K562 (cell line): Measurements from ENCODE around the gene ITGB3BP. TPM values are rescaled to one million over a fixed set of nuclear protein-coding genes. Genes with fewer than 3 reads are reported as not detected.

Experiments
- ATAC-seq: fragments of 200-7000 bp; cut with Tn5 transposase; 3 replicates; pipeline ENCODE4 v1.9.1; 2020; ENCODE audit warnings: moderate library complexity
- BruUV-seq: library from RNA; stranded (reverse); fragments of 400-500 nt; replicated peaks from 2 replicates; lab custom pipeline; 2021; lab: Mats Ljungman, UMichigan
- CTCF ChIA-PET: fragments of 300-600 bp; formaldehyde crosslinking; extraction: SDS; loops from one replicate; lab custom pipeline; 2021; ENCODE audit warnings: low intra/inter-chr PET ratio; lab: Yijun Ruan, JAX
- POLR2A ChIA-PET: fragments of 300-600, 350-650 bp; sonication (Branson Sonifier 250); formaldehyde crosslinking; extraction: SDS; loops from one replicate; lab custom pipeline; 2021; ENCODE audit warnings: antibody characterized with exemption, inconsistent platforms; lab: Yijun Ruan, JAX
- DNase-seq, 4 experiments: peaks; one replicate each; pipeline versions ENCODE4 v3.0.0 to v3.0.0-alpha.2; 2011 to 2018; ENCODE audit warnings: low spot score in 3 of 4, mixed read lengths in 3 of 4; ENCODE audit errors: extremely low read depth in 1 of 4
- FAIRE-seq: peaks from 2 replicates; lab custom pipeline; 2011; peaks lifted over from hg19 to GRCh38; lab: Jason Lieb, UNC
- H2AFZ ChIP-seq: 2 replicates; pipeline ENCODE4 v1.6.0; 2011; ENCODE audit warnings: low read depth, low read length, control low read depth, inconsistent platforms
- H3K27ac ChIP-seq: fragments of 200-600 bp; 3 replicates; pipeline ENCODE4 v1.8.0; 2011; ENCODE audit warnings: low read depth, mild to moderate bottlenecking, control low read depth, inconsistent platforms, low read length, moderate library complexity, mixed read lengths; ENCODE audit errors: extremely low read depth
- H3K27me3 ChIP-seq, 2 experiments: fragments of 300-600 bp in 1 of 2; 2 replicates in 1 of 2; 3 replicates in 1 of 2; pipeline versions ENCODE4 v1.6.0 to v1.8.0; 2011; ENCODE audit warnings: inconsistent platforms in 2 of 2, low read length in 2 of 2, mild to moderate bottlenecking in 1 of 2, mixed read lengths in 1 of 2, moderate library complexity in 1 of 2; ENCODE audit not compliant: control insufficient read depth in 2 of 2, insufficient read depth in 2 of 2
- H3K36me3 ChIP-seq: fragments of 300-600 bp; 3 replicates; pipeline ENCODE4 v1.8.0; 2011; ENCODE audit warnings: mild to moderate bottlenecking, low read length, inconsistent platforms; ENCODE audit not compliant: control insufficient read depth, insufficient read depth
- H3K4me1 ChIP-seq, 2 experiments: fragments of 200-600 bp in 1 of 2; replicated peaks in 1 of 2; 2 replicates in 1 of 2; 3 replicates in 1 of 2; pipeline versions ENCODE4 v1.5.1 to v1.8.0; 2011; ENCODE audit warnings: inconsistent platforms in 2 of 2, low read length in 2 of 2, mild to moderate bottlenecking in 1 of 2, mixed read lengths in 1 of 2, moderate library complexity in 1 of 2; ENCODE audit not compliant: control insufficient read depth in 2 of 2, insufficient read depth in 2 of 2
- H3K4me2 ChIP-seq: 2 replicates; pipeline ENCODE4 v1.6.1; 2011; ENCODE audit warnings: low read length, control low read depth, inconsistent platforms, mixed read lengths; ENCODE audit not compliant: insufficient read depth
- H3K4me3 ChIP-seq: fragments of 200-600 bp; sonication (generic), shearing (Covaris generic); 2 replicates; pipeline ENCODE4 v1.5.1; 2016; ENCODE audit warnings: control low read depth, inconsistent platforms
- H3K79me2 ChIP-seq: fragments of 200-600 bp; 3 replicates; pipeline ENCODE4 v1.8.0; 2011; ENCODE audit warnings: low read length, inconsistent platforms; ENCODE audit not compliant: control insufficient read depth, insufficient read depth
- H3K9ac ChIP-seq, 2 experiments: 2 replicates each; pipeline versions ENCODE4 v1.6.0 to v1.6.1; 2011; ENCODE audit warnings: low read depth in 2 of 2, low read length in 2 of 2, control low read depth in 1 of 2, inconsistent platforms in 1 of 2, mild to moderate bottlenecking in 1 of 2, mixed read lengths in 1 of 2; ENCODE audit not compliant: insufficient read depth in 1 of 2
- H3K9me1 ChIP-seq: one replicate; pipeline ENCODE4 v1.6.0; 2011; ENCODE audit warnings: inconsistent platforms, mild to moderate bottlenecking, low read length, moderate library complexity; ENCODE audit not compliant: control insufficient read depth, insufficient read depth
- H3K9me3 ChIP-seq: replicated peaks from 2 replicates; pipeline ENCODE4 v1.5.1; 2011; ENCODE audit warnings: low read depth, low read length, inconsistent platforms; ENCODE audit not compliant: control insufficient read depth, insufficient read depth
- H4K20me1 ChIP-seq: replicated peaks from 2 replicates; pipeline ENCODE4 v1.6.1; 2011; ENCODE audit warnings: low read length, inconsistent platforms, mixed read lengths; ENCODE audit not compliant: control insufficient read depth, insufficient read depth
- ARID3B ChIP-seq: fragments of 250-450 bp; sonication (Bioruptor Pico); IDR thresholded peaks from 2 replicates; pipeline ENCODE4 v1.4.0; 2020; ENCODE audit warnings: borderline replicate concordance
- C11orf30 ChIP-seq: fragments of 450-650 bp; IDR thresholded peaks from 2 replicates; pipeline ENCODE4 v1.6.1; 2016; ENCODE audit warnings: low read depth, mild to moderate bottlenecking
- EGR1 ChIP-seq: fragments of 450-650 bp; conservative IDR thresholded peaks from 2 replicates; pipeline ENCODE4 v1.6.1; 2017; ENCODE audit warnings: mild to moderate bottlenecking
- GABPB1 ChIP-seq: sonication (generic); formaldehyde crosslinking; IDR thresholded peaks from 2 replicates; pipeline ENCODE4 v1.8.0; 2022; ENCODE audit warnings: mild to moderate bottlenecking, missing genetic modification reagents
- GATAD2A ChIP-seq: fragments of 450-650 bp; IDR thresholded peaks from 2 replicates; pipeline ENCODE4 v1.6.1; 2017
- ILK ChIP-seq: fragments of 450-650 bp; IDR thresholded peaks from 2 replicates; pipeline ENCODE4 v1.6.1; 2016; ENCODE audit warnings: missing genetic modification characterization, low read depth, mild to moderate bottlenecking, missing compliant biosample characterization, moderate library complexity, borderline replicate concordance
- KAT8 ChIP-seq: fragments of 450-650 bp; IDR thresholded peaks from 2 replicates; pipeline ENCODE4 v1.6.1; 2016; ENCODE audit warnings: low read depth, mild to moderate bottlenecking
- KDM1A ChIP-seq, 2 experiments: fragments of 450-650 bp; IDR thresholded peaks; 2 replicates each; pipeline ENCODE4 v1.6.1; 2016; ENCODE audit warnings: mild to moderate bottlenecking in 2 of 2
- MECOM ChIP-seq: fragments of 250-450 bp; sonication (Bioruptor Pico); IDR thresholded peaks from 2 replicates; pipeline ENCODE4 v1.8.0; 2022; ENCODE audit warnings: inconsistent platforms
- MED1 ChIP-seq: sonication (generic); formaldehyde crosslinking; IDR thresholded peaks from 2 replicates; pipeline ENCODE4 v1.8.1; 2023; ENCODE audit warnings: missing genetic modification reagents, borderline replicate concordance
- NFIX ChIP-seq: fragments of 250-450 bp; sonication (Bioruptor Pico); IDR thresholded peaks from 2 replicates; pipeline ENCODE4 v1.4.0; 2020; ENCODE audit warnings: low read depth, mild to moderate bottlenecking, moderate library complexity
- RAD21 ChIP-seq, 2 experiments: fragments of 250-450 bp in 1 of 2; fragments of 450-650 bp in 1 of 2; sonication (Bioruptor Pico) in 1 of 2; formaldehyde crosslinking in 1 of 2; IDR thresholded peaks in 1 of 2; conservative IDR thresholded peaks in 1 of 2; 2 replicates each; pipeline versions ENCODE4 v1.4.0 to v1.8.0; 2020 to 2022; ENCODE audit warnings: mild to moderate bottlenecking in 2 of 2, moderate library complexity in 1 of 2
- RAD51 ChIP-seq: fragments of 450-650 bp; IDR thresholded peaks from 2 replicates; pipeline ENCODE4 v1.7.1; 2016; ENCODE audit warnings: low read depth, mild to moderate bottlenecking, borderline replicate concordance
- RBBP5 ChIP-seq: fragments of 200-600 bp; sonication (generic); IDR thresholded peaks from 2 replicates; pipeline ENCODE4 v1.6.1; 2012; ENCODE audit warnings: borderline replicate concordance, mild to moderate bottlenecking, low read length, control low read depth, inconsistent platforms; ENCODE audit not compliant: insufficient read depth, poor library complexity, severe bottlenecking
- TCF7 ChIP-seq: sonication (generic); IDR thresholded peaks from 2 replicates; pipeline ENCODE4 v1.6.1; 2016; ENCODE audit warnings: antibody characterized with exemption, borderline replicate concordance
- ZNF274 ChIP-seq: IDR thresholded peaks from 2 replicates; pipeline ENCODE4 v1.6.1; 2011; ENCODE audit warnings: low read depth, mild to moderate bottlenecking, low read length, moderate library complexity, borderline replicate concordance
- WGBS: fragments of 100-300 bp; shearing (Covaris generic); methylation state at CpG from one replicate; pipeline ENCODE4 v1.1.6; 2016; ENCODE audit warnings: low coverage, mixed read lengths; ENCODE audit not compliant: insufficient coverage; ENCODE audit errors: missing lambda C conversion rate; 5-methylcytosine and 5-hydroxymethylcytosine counted together
- in situ Hi-C: fragments of 300-500 bp; cut with MboI; formaldehyde crosslinking; loops from 4 replicates; pipeline ENCODE4 v1.15.0; 2018; ENCODE audit warnings: inconsistent platforms, mixed read lengths
- intact Hi-C: fragments of 100-400 bp; cut with micrococcal nuclease; formaldehyde crosslinking; loops from 2 replicates; pipeline ENCODE4 v1.14.2; 2022
- polyA plus RNA-seq, 8 experiments: library from polyadenylated mRNA; depleted of rRNA in 4 of 8; stranded (reverse) in 5 of 8; unstranded in 3 of 8; fragments of >200 nt; fragmentation: Nextera tagmentation in 2 of 8; fragmentation: Illumina TruSeq in 1 of 8; extraction: Ambion mirVana in 2 of 8; extraction: Trizol in 1 of 8; gene quantifications; 2 replicates each; pipeline versions ENCODE4 v1.2.1 to v1.2.3, GENCODE V29; 2011 to 2014; ENCODE audit warnings: inconsistent platforms in 1 of 8, missing spikeins in 1 of 8
- total RNA-seq, 7 experiments: library from RNA; depleted of rRNA in 6 of 7; stranded (reverse); fragments of >200 nt in 6 of 7; fragmentation: Illumina TruSeq in 2 of 7; extraction: Trizol in 2 of 7; gene quantifications; 2 replicates each; pipeline versions ENCODE4 v1.2.1 to v1.2.3, GENCODE V29; 2011 to 2021; ENCODE audit warnings: low replicate concordance in 1 of 7
- TF ChIP-seq, protein P1 (sequence below), 3 experiments: IDR thresholded peaks in 2 of 3; conservative IDR thresholded peaks in 1 of 3; 2 replicates each; pipeline ENCODE4 v1.5.1; 2011 to 2012; ENCODE audit warnings: low read length in 3 of 3, mild to moderate bottlenecking in 3 of 3, control low read depth in 2 of 3, improper control_type of control experiment in 1 of 3, inconsistent platforms in 1 of 3, low read depth in 1 of 3, mixed read lengths in 1 of 3, moderate library complexity in 1 of 3; ENCODE audit not compliant: insufficient read depth in 2 of 3

The ITGB3BP gene
- total and polyA plus RNA-seq, 9 of the 15 experiments (the other 6 are each of a cell fraction or from before 2014, with no cell fraction given), result 62.8 to 151 (median 110) TPM

DNA sequence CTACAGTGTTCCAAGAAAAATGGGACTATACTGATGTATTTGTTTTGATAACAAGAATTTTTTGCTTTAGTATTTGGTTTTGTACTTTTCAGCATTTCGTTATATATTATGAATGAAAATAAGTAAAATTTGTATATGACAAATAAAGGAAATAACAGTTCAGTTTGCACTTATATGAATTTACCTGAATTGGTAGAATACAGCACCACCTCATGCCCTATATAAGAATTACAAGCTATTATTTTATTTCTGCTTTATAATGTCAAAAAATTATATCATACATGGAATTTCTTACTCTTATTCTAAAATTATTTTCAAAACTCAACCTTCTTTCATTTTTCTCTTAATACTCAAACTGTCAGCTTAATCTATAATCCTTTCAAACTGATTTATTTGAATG is 14.9 kb upstream of the ITGB3BP start:
- Histone ChIP-seq H3K9ac (no peak overlapping the region), H3K9me1 (no peaks in the 10 kb centered on the region), H3K4me3 (no peak overlapping the region), H3K27me3 (no peaks in the 10 kb centered on the region), H3K9me3 (no peaks in the 10 kb centered on the region), H3K36me3 (no peaks in the 10 kb centered on the region), H4K20me1 (no peaks in the 10 kb centered on the region), H3K27ac (no peak overlapping the region), H3K4me2 (no peak overlapping the region), H3K4me1 (no peaks in the 10 kb centered on the region), H2AFZ (no peak overlapping the region), H3K79me2 (no peaks in the 10 kb centered on the region)
- DNase-seq (no peak), FAIRE-seq (no peak), ATAC-seq (no peak)
- in situ Hi-C loops (no loop called here), intact Hi-C loops (loop anchor here (5.0 kb wide), 1 partner anchor 221 kb away; no protein-coding TSS in a partner anchor)
- POLR2A ChIA-PET, result interaction anchor here (1.9 kb wide), 1 partner anchor 9 kb away, joined by 4 read pairs; no protein-coding TSS in a partner anchor
- CTCF ChIA-PET, result interaction anchor here (0.6 to 0.7 kb wide), 2 partner anchors 72 to 210 kb away, joined by 3 read pairs; no protein-coding TSS in a partner anchor
- no TSS peak for BruUV-seq
- WGBS, result 11% methylated on average over 1 of the region's 1 CpG
- TF ChIP-seq MED1, result no peak
- no peak for TF ChIP-seq KAT8
- no peak for TF ChIP-seq RAD51
- no peak for TF ChIP-seq ILK (tag)
- no peak for TF ChIP-seq MECOM
- TF ChIP-seq ARID3B (CRISPR knock-in tag), result no peak
- no peak for TF ChIP-seq GATAD2A
- no peak for TF ChIP-seq GABPB1 (CRISPR knock-in tag)
- TF ChIP-seq NFIX, result no peak
- no peak for TF ChIP-seq C11orf30
- TF ChIP-seq RAD21 (CRISPR knock-in tag; conservative IDR thresholded peaks at IDR 0.05 in 1 of 2, IDR thresholded peaks at IDR 0.05 in 1 of 2), result peak; percentile 32 to 54
- no peak for TF ChIP-seq RBBP5
- TF ChIP-seq, protein P1, sequence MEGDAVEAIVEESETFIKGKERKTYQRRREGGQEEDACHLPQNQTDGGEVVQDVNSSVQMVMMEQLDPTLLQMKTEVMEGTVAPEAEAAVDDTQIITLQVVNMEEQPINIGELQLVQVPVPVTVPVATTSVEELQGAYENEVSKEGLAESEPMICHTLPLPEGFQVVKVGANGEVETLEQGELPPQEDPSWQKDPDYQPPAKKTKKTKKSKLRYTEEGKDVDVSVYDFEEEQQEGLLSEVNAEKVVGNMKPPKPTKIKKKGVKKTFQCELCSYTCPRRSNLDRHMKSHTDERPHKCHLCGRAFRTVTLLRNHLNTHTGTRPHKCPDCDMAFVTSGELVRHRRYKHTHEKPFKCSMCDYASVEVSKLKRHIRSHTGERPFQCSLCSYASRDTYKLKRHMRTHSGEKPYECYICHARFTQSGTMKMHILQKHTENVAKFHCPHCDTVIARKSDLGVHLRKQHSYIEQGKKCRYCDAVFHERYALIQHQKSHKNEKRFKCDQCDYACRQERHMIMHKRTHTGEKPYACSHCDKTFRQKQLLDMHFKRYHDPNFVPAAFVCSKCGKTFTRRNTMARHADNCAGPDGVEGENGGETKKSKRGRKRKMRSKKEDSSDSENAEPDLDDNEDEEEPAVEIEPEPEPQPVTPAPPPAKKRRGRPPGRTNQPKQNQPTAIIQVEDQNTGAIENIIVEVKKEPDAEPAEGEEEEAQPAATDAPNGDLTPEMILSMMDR (IDR thresholded peaks at IDR 0.05 in 2 of 3, conservative IDR thresholded peaks at IDR 0.05 in 1 of 3; ENCODE audit: insufficient read depth in 2 of 3, low read depth in 1 of 3, low read length in 3 of 3), result peak in 2 of 3 experiments; percentile 12 to 66; a peak in 3 of 6 replicates
- TF ChIP-seq EGR1, result no peak
- TF ChIP-seq ZNF274, result no peak
- no peak for TF ChIP-seq TCF7
- no peak for TF ChIP-seq KDM1A (IDR thresholded peaks at IDR 0.05)
